ENCODE data around the gene TRIP13.

DNA sequence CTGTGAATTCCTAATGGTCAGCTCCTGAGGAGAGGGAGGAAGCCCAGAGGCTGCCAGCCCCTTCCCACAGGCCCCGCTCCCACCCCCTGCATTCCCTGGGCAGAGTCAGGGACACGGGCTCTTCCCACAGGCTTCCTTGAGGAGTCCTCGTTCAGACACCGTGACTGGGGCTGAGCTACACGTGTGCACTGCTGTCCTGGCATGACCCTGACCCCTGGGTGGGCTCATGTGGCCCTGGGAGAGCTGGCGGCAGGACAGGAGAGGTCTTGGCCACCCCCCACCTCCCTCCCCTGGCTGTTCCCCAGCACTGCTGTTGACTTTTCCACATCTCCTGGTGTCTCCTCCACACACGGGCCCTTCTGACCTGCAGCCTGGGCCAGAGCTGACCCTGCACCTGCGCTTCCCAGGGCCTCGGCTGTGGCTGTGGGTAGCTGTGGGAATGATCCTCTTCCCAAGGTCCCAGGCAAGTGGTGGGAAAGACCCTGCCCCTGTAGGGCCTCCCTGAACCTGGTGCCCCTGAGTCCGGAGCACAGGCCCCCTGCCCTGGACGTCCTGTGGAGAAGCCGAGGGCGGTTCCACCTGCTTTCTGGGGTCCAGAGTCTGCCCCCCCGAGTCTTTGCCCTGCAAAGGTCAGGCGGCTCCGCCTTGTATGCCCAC, 59.4 kb downstream of the TRIP13 start:
- no peak for TF ChIP-seq POLR2AphosphoS5 (IDR thresholded peaks at IDR 0.05; ENCODE audit: borderline replicate concordance, low read depth, low read length)
- no peak for TF ChIP-seq EZH2 (IDR thresholded peaks at IDR 0.05)
- no peak for TF ChIP-seq FOXP2 (optimal IDR thresholded peaks at IDR 0.05; ENCODE audit: control extremely low read depth, extremely low read length, insufficient read depth)
